ENCODE data around the gene KRT25. TPM values are rescaled to one million over a fixed set of nuclear protein-coding genes. Genes with fewer than 3 reads are reported as not detected.

KRT25 gene
- total RNA-seq, 3 donors from 2014 or later (not counting 1 experiment from before 2014, with no cell fraction given): not detected

DNA sequence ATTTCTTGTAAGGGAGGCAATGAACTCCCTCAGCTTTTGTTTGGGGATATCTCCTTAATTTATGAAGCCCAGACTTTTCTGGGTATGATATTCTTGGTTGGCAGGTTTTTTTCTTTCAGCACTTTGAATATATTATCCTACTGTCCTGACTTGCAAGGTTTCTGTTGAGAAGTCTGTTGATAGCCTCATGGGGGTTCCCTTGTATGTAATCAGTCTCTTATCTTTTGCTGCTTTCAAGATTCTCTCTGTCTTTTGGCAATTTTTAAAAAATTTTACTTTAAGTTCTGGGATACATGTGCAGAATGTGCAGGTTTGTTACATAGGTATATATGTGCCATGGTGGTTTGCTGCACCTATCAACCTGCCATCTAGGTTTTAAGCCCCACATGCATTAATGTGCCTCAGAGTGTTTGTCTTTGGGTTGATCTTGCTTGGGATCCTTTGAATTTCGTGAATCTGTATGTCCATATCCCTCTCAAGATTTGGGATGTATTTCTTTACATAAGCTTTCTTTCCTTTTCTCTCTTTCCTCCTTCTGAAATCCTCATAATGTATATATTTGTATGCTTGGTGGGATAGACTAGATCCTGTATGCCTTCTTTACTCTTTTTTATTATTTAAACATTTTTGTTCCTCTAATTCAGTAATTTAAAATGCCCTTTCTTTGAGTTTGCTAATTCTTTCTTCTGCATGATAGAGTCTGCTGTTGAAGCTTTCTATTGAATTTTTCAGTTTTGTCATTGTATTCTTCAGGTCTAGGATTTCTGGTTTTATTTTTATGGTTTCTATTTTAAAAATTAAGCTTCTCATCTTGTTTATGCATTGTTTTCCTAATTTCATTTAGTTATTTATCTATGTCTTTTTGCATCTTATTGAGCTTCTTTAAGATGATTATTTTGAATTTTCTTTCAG lies 5.2 kb upstream of the KRT25 start:
- Mint-ChIP-seq H3K4me1 (no peaks in the 10 kb centered on the region), H3K27ac (no peak overlapping the region), H3K27me3 (ENCODE audit: low read depth in 2 of 2) (peaks cover 28 to 65% of the 10 kb centered on the region in 2 donors), H3K36me3 (peaks cover 47% of the 10 kb centered on the region), H3K4me3 (no peak overlapping the region), H3K9me3 (peaks cover 22 to 28% of the 10 kb centered on the region in 2 donors)
- intact Hi-C loops (cut with micrococcal nuclease): no loop called here
- Histone ChIP-seq H3K4me3 (ENCODE audit: low read length) (no peak overlapping the region), H3K27me3 (ENCODE audit: control insufficient read depth, insufficient read depth, low read length) (peaks cover 17% of the 10 kb centered on the region), H3K27ac (ENCODE audit: low read length) (no peak overlapping the region), H3K36me3 (ENCODE audit: control insufficient read depth, insufficient read depth, low read length) (no peaks in the 10 kb centered on the region), H3K9me3 (ENCODE audit: control insufficient read depth, insufficient read depth, low read length) (peaks cover 16% of the 10 kb centered on the region), H3K4me1 (ENCODE audit: control insufficient read depth, insufficient read depth, low read length) (no peaks in the 10 kb centered on the region)
- no peak for DNase-seq
- ATAC-seq: no peak
- no CpG with 5 or more reads among the region's 1 CpG for WGBS (ENCODE audit: insufficient coverage)
- TF ChIP-seq CTCF (IDR thresholded peaks at IDR 0.05): no peak

DNA sequence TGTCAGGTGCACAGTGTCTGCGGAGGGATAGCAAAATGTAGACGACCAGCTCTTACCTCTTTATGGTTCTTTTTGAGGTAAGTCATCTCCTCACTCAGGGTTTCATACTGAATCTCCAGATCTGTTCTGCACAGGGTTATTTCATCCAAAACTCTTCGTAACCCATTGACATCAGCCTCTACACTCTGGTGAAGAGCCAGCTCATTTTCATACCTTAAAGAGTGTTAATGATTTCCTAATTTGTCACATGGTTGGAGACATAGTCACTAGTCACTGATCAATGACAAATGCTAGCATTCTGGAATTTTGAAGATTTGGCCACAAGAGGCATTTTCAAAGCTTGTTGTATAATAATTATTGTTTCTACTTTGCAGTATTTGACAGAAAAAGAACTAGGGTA lies 1.3 kb downstream of the KRT25 start:
- H3K4me1 ChIP-seq (ENCODE audit: control insufficient read depth, insufficient read depth, low read length): no peaks in the 10 kb centered on the region
- WGBS (ENCODE audit: insufficient coverage): 100% methylated on average over 2 of the region's 3 CpGs
- TF ChIP-seq CTCF (IDR thresholded peaks at IDR 0.05): no peak
- no peak for DNase-seq
- Mint-ChIP-seq H3K36me3 (peaks cover 15% of the 10 kb centered on the region), H3K4me1 (no peaks in the 10 kb centered on the region), H3K27me3 (ENCODE audit: low read depth in 2 of 2) (peaks cover 20 to 30% of the 10 kb centered on the region in 2 donors), H3K9me3 (peaks cover 3 to 5% of the 10 kb centered on the region in 2 donors), H3K4me3 (no peak overlapping the region), H3K27ac (no peak overlapping the region)
- H3K36me3 ChIP-seq (ENCODE audit: control insufficient read depth, insufficient read depth, low read length): no peaks in the 10 kb centered on the region
- no peak overlapping the region for H3K4me3 ChIP-seq (ENCODE audit: low read length)
- no peaks in the 10 kb centered on the region for H3K9me3 ChIP-seq (ENCODE audit: control insufficient read depth, insufficient read depth, low read length)
- H3K27ac ChIP-seq (ENCODE audit: low read length): no peak overlapping the region
- peaks cover 12% of the 10 kb centered on the region for H3K27me3 ChIP-seq (ENCODE audit: control insufficient read depth, insufficient read depth, low read length)
- ATAC-seq: no peak
- intact Hi-C loops (cut with micrococcal nuclease): no loop called here

- H3K4me3 ChIP-seq (ENCODE audit: low read length): no peak overlapping the region
- H3K36me3 ChIP-seq (ENCODE audit: control insufficient read depth, insufficient read depth, low read length): no peaks in the 10 kb centered on the region
- peaks cover 17% of the 10 kb centered on the region for H3K27me3 ChIP-seq (ENCODE audit: control insufficient read depth, insufficient read depth, low read length)
- H3K9me3 Mint-ChIP-seq: no peaks in the 10 kb centered on the region
- peaks cover 5% of the 10 kb centered on the region for H3K36me3 Mint-ChIP-seq
- no peak overlapping the region for H3K27ac ChIP-seq (ENCODE audit: low read length)
- no peak for TF ChIP-seq CTCF (IDR thresholded peaks at IDR 0.05)
- WGBS (ENCODE audit: insufficient coverage): 85% methylated on average over 14 of the region's 14 CpGs
- H3K4me1 ChIP-seq (ENCODE audit: control insufficient read depth, insufficient read depth, low read length): no peaks in the 10 kb centered on the region
- H3K27ac Mint-ChIP-seq: no peak overlapping the region
- intact Hi-C loops (cut with micrococcal nuclease): no loop called here
- no peaks in the 10 kb centered on the region for H3K9me3 ChIP-seq (ENCODE audit: control insufficient read depth, insufficient read depth, low read length)
- H3K27me3 Mint-ChIP-seq (ENCODE audit: low read depth in 2 of 2): peaks cover 20 to 27% of the 10 kb centered on the region in 2 donors
- no peak for DNase-seq
- H3K4me3 Mint-ChIP-seq: no peak overlapping the region
- no peak for ATAC-seq
- H3K4me1 Mint-ChIP-seq: no peaks in the 10 kb centered on the region
Observed at GRCh38 chr17:40751065-40751464, 4.1 kb downstream of the KRT25 start.

Measured in natural killer cell (primary cell).